ENCODE results near the gene SRC.

Gene SRC

GRCh38 chr20:37359331-37359730 lies 13.4 kb downstream of the SRC start:
- no peak for DNase-seq (ENCODE audit: low spot score)
- no peak for TF ChIP-seq CTCF (IDR thresholded peaks at IDR 0.05; ENCODE audit: extremely low read depth, missing control alignments)

- no peak for DNase-seq (ENCODE audit: low spot score)
- no peak for TF ChIP-seq CTCF (IDR thresholded peaks at IDR 0.05; ENCODE audit: extremely low read depth, missing control alignments)
Observed at GRCh38 chr20:37359836-37360235, 13.9 kb downstream of the SRC start.

GRCh38 chr20:37360391-37361115 lies 14.6 kb downstream of the SRC start:
- no peak for DNase-seq (ENCODE audit: low spot score)
- no peak for TF ChIP-seq CTCF (IDR thresholded peaks at IDR 0.05; ENCODE audit: extremely low read depth, missing control alignments)

GRCh38 chr20:37361336-37361735 lies 15.4 kb downstream of the SRC start:
- TF ChIP-seq CTCF (IDR thresholded peaks at IDR 0.05; ENCODE audit: extremely low read depth, missing control alignments) = no peak
- DNase-seq (ENCODE audit: low spot score) = no peak

- DNase-seq (ENCODE audit: low spot score) = no peak
- TF ChIP-seq CTCF (IDR thresholded peaks at IDR 0.05; ENCODE audit: extremely low read depth, missing control alignments) = no peak
Observed at GRCh38 chr20:37362231-37362792, 16.4 kb downstream of the SRC start.

- DNase-seq (ENCODE audit: low spot score) = no peak
Observed at GRCh38 chr20:37362821-37363220, 16.9 kb downstream of the SRC start.

More at GRCh38 chr20:37362821-37363220, 16.9 kb downstream of the SRC start:
- TF ChIP-seq CTCF (IDR thresholded peaks at IDR 0.05; ENCODE audit: extremely low read depth, missing control alignments) = no peak

Measured in GM20000 (cell line).